Pancreas (tissue), 10 donors: ENCODE measurements around the gene KLF11. TPM values are rescaled to one million over a fixed set of nuclear protein-coding genes. Genes with fewer than 3 reads are reported as not detected.
A peak's percentile ranks its signal among the peaks of the same experiment; 100 is the strongest.

Experiments
- ATAC-seq, 4 donors: fragments of 200-7000 bp; cut with Tn5 transposase; one replicate each; pipeline versions ENCODE4 v1.8.0 to v1.9.1; 2020; ENCODE audit warnings: mild to moderate bottlenecking in 4 of 4, moderate library complexity in 4 of 4
- DNase-seq, 6 donors: peaks; one replicate each; pipeline ENCODE4 v3.0.0-alpha.2; 2020
- FAIRE-seq: peaks from 2 replicates; lab custom pipeline; 2012; peaks lifted over from hg19 to GRCh38; lab: Jason Lieb, UNC
- H3K27ac ChIP-seq, 4 donors: fragments of 200-600 bp; sonication (generic); 1 replicate in 3 of 4; 2 replicates in 1 of 4; pipeline versions ENCODE4 v1.5.0 to v1.8.0; 2020
- H3K27me3 ChIP-seq, 4 donors: fragments of 200-600 bp; one replicate each; pipeline ENCODE4 v1.8.0; 2021
- H3K36me3 ChIP-seq, 3 donors: fragments of 200-600 bp; sonication (generic) in 1 of 3; one replicate each; pipeline versions ENCODE4 v1.5.0 to v1.8.0; 2020 to 2021
- H3K4me1 ChIP-seq, 3 donors: fragments of 200-600 bp; one replicate each; pipeline ENCODE4 v1.8.0; 2021
- H3K4me3 ChIP-seq, 4 donors: fragments of 200-600 bp; sonication (generic) in 2 of 4; one replicate each; pipeline versions ENCODE4 v1.5.0 to v1.8.0; 2020 to 2021
- H3K9me3 ChIP-seq, 4 donors: fragments of 200-600 bp; one replicate each; pipeline ENCODE4 v1.8.0; 2021
- WGBS, 2 donors: extraction: QIAGEN DNeasy Blood & Tissue Kit; methylation state at CpG; one replicate each; pipeline ENCODE4 v1.1.7; 2013; 5-methylcytosine and 5-hydroxymethylcytosine counted together
- intact Hi-C, 3 donors: fragments of 100-400 bp; cut with DNase I; formaldehyde crosslinking; loops; one replicate each; pipeline versions ENCODE4 v1.11.1 to v1.14.2; 2022
- polyA plus RNA-seq, 2 donors: library from polyadenylated mRNA; stranded (reverse); fragments of 200-250 nt; gene quantifications; one replicate each; pipeline ENCODE4 v1.2.3, GENCODE V29; 2013
- total RNA-seq, 6 donors: library from RNA; stranded (reverse); fragmentation: NEBNext Ultra II Directional in 4 of 6; extraction: Animal tissue kit (Norgen Biotek cat#: 25700) in 4 of 6; gene quantifications; one replicate each; pipeline versions ENCODE4 v1.2.1 to v1.2.4, GENCODE V29; 2021 to 2023
- TF ChIP-seq, protein P1 (sequence below), 4 donors: fragments of 200-600 bp; sonication (generic) in 3 of 4; IDR thresholded peaks; one replicate each; pipeline versions ENCODE4 v1.5.0 to v1.8.0; 2021; ENCODE audit warnings: antibody characterized with exemption in 4 of 4
- donor health status: healthy with polysubstance abuse.
- donor health status: DM: no; HTN: no; CAD: no; lungs with moderate emphysema.
- donor health status: DM: no; HTN: no; CAD: no.
- donor health status: control.
- donor health status: control.
- donor health status: Bipolar disorder and iron deficiency.
- donor health status: DM: yes; HTN: yes; CAD: no.
- donor health status: DM: no; HTN: no; CAD: no.
- donor health status: DM: no; HTN: no; CAD: no.
- donor health status: DM: yes; HTN: yes; CAD: no.

Gene KLF11
- total and polyA plus RNA-seq, 8 donors, result 6.4 to 41.2 (median 21.3) TPM

GRCh38 chr2:10095175-10095574 lies 51.8 kb downstream of the KLF11 start:
- no peak for FAIRE-seq
- Histone ChIP-seq H3K27ac (no peak overlapping the region), H3K9me3 (no peaks in the 10 kb centered on the region), H3K36me3 (no peaks in the 10 kb centered on the region), H3K4me3 (no peak overlapping the region), H3K27me3 (no peaks in the 10 kb centered on the region), H3K4me1 (peaks cover 0 to 4% (median 0%) of the 10 kb centered on the region in 3 donors)
- TF ChIP-seq, protein P1, sequence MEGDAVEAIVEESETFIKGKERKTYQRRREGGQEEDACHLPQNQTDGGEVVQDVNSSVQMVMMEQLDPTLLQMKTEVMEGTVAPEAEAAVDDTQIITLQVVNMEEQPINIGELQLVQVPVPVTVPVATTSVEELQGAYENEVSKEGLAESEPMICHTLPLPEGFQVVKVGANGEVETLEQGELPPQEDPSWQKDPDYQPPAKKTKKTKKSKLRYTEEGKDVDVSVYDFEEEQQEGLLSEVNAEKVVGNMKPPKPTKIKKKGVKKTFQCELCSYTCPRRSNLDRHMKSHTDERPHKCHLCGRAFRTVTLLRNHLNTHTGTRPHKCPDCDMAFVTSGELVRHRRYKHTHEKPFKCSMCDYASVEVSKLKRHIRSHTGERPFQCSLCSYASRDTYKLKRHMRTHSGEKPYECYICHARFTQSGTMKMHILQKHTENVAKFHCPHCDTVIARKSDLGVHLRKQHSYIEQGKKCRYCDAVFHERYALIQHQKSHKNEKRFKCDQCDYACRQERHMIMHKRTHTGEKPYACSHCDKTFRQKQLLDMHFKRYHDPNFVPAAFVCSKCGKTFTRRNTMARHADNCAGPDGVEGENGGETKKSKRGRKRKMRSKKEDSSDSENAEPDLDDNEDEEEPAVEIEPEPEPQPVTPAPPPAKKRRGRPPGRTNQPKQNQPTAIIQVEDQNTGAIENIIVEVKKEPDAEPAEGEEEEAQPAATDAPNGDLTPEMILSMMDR (IDR thresholded peaks at IDR 0.05), result no peak
- no peak for ATAC-seq
- WGBS, 2 donors, result 78 to 85% methylated on average over 9 of the region's 9 CpGs
- intact Hi-C loops, result no loop called here
- peak in 1 of 6 donors; percentile 17 for DNase-seq

DNA sequence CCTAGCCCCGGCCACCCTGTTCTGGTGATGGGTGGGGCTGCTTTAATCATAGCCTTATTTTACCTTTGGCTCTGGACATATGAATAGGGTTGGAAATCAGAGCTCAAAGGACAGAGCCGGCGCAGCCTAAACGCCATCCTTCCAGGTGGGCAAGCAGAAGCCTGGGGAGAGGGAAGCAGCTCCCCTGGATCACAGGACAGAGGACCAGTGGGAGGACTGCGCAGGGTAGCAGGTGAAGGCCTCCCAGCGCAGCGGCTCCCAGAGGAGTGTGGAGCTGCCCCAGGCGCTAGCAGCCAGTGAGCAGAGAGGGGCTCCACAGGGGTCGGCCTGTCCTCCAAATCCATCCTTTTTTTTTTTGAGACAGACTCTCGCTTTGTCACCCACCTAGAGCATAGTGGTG lies 53.3 kb downstream of the KLF11 start:
- TF ChIP-seq, protein P1 (IDR thresholded peaks at IDR 0.05), result no peak
- intact Hi-C loops, result no loop called here
- H3K36me3 ChIP-seq, result no peaks in the 10 kb centered on the region
- no peak overlapping the region for H3K4me3 ChIP-seq
- no peaks in the 10 kb centered on the region for H3K27me3 ChIP-seq
- DNase-seq, result peak in 1 of 6 donors; percentile 19
- H3K27ac ChIP-seq, result no peak overlapping the region
- ATAC-seq, result no peak
- WGBS, 2 donors, result 92 to 93% methylated on average over 9 to 10 of the region's 10 CpGs
- H3K4me1 ChIP-seq, result peaks cover 0 to 4% (median 0%) of the 10 kb centered on the region in 3 donors
- FAIRE-seq, result no peak
- H3K9me3 ChIP-seq, result no peaks in the 10 kb centered on the region

- no peaks in the 10 kb centered on the region for H3K27me3 ChIP-seq
Observed at GRCh38 chr2:10097352-10098148, 54.2 kb downstream of the KLF11 start.

GRCh38 chr2:10101491-10101890 lies 58.1 kb downstream of the KLF11 start:
- TF ChIP-seq, protein P1 (IDR thresholded peaks at IDR 0.05), result no peak
- FAIRE-seq, result no peak
- no peak overlapping the region for H3K4me3 ChIP-seq
- ATAC-seq, result no peak
- no peaks in the 10 kb centered on the region for H3K36me3 ChIP-seq
- H3K27me3 ChIP-seq, result no peaks in the 10 kb centered on the region
- no peaks in the 10 kb centered on the region for H3K9me3 ChIP-seq
- DNase-seq, result no peak
- H3K27ac ChIP-seq, result no peak overlapping the region
- intact Hi-C loops, result no loop called here
- WGBS, 2 donors, result 73 to 76% methylated on average over 7 of the region's 7 CpGs
- peaks cover 0 to 4% (median 0%) of the 10 kb centered on the region in 3 donors for H3K4me1 ChIP-seq

More at GRCh38 chr2:10097352-10098148, 54.2 kb downstream of the KLF11 start:
- H3K27ac ChIP-seq, result no peak overlapping the region
- DNase-seq (peak; percentile 54 to 87 (median 75)), FAIRE-seq (no peak), ATAC-seq (peak; percentile 96 to 100 (median 99))
- no peaks in the 10 kb centered on the region for H3K9me3 ChIP-seq
- TF ChIP-seq, protein P1 (IDR thresholded peaks at IDR 0.05), result peak; percentile 71 to 94 (median 92)
- no peak overlapping the region for H3K4me3 ChIP-seq
- peaks cover 0 to 4% (median 0%) of the 10 kb centered on the region in 3 donors for H3K4me1 ChIP-seq
- WGBS, 2 donors, result 28 to 30% methylated on average over 16 of the region's 16 CpGs
- no peaks in the 10 kb centered on the region for H3K36me3 ChIP-seq
- intact Hi-C loops, result no loop called here

DNA sequence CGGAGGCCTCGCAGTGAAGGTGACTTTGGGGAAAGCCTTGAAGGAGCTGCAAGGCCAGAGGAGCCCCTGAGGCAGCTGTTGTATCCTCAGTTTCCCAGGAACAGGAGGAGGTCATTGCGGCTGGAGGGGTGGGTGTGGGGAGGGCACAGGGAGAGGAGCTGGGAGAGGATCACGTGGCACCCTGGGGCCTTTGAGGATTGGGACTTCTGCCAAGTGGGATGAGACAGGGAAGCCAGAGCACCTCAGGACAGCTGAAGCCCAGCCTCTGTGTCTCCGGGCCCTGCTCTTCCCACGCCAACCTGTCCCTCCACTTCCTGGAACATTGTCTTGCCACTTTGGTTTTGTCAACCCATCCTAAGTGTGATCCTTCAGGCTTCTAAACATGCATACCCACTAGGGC lies 59.8 kb downstream of the KLF11 start:
- no peaks in the 10 kb centered on the region for H3K4me1 ChIP-seq
- ATAC-seq, result no peak

More for the DNA sequence above, 59.8 kb downstream of the KLF11 start:
- 85 to 87% methylated on average over 5 to 6 of the region's 6 CpGs for WGBS, 2 donors
- FAIRE-seq, result no peak
- H3K36me3 ChIP-seq, result no peaks in the 10 kb centered on the region
- no peaks in the 10 kb centered on the region for H3K27me3 ChIP-seq
- H3K4me3 ChIP-seq, result no peak overlapping the region
- no peak overlapping the region for H3K27ac ChIP-seq
- DNase-seq, result peak in 1 of 6 donors; percentile 13
- TF ChIP-seq, protein P1 (IDR thresholded peaks at IDR 0.05), result no peak
- no peaks in the 10 kb centered on the region for H3K9me3 ChIP-seq
- intact Hi-C loops, result no loop called here
